OCI-LY3 (cell line): ENCODE results near the gene ATP2B1.

Experiments used
- EZH2phosphoT487 ChIP-seq: fragments of 200-600 bp; shearing (Covaris generic); IDR thresholded peaks from 2 replicates; pipeline ENCODE4 v1.6.1; 2018; ENCODE audit warnings: antibody characterized with exemption, mixed run types, low read depth
- TF ChIP-seq, protein P1 (sequence below): fragments of 200-600, 300-600 bp; sonication (generic); IDR thresholded peaks from 2 replicates; pipeline ENCODE4 v1.5.1; 2014; ENCODE audit warnings: antibody characterized with exemption, low read length, low read depth

DNA sequence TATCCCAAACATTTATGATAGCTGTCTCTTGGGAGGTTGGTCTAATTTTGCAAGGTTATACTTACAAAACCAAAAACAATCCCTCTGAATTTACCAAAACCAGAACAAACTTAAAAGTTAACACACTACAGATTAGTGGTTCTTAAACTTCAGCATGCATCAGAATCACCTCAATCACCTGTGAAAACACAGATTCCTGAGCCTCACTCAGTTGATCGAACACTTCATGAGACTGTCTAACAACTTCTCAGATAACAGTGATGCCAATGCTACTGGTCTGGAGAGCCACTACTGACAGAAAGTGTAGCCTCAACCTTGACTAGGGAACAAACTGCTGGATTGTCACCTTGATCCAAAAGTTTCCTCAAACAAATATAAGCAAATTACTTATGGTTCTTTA lies 44.2 kb downstream of the ATP2B1 start:
- TF ChIP-seq, protein P1, sequence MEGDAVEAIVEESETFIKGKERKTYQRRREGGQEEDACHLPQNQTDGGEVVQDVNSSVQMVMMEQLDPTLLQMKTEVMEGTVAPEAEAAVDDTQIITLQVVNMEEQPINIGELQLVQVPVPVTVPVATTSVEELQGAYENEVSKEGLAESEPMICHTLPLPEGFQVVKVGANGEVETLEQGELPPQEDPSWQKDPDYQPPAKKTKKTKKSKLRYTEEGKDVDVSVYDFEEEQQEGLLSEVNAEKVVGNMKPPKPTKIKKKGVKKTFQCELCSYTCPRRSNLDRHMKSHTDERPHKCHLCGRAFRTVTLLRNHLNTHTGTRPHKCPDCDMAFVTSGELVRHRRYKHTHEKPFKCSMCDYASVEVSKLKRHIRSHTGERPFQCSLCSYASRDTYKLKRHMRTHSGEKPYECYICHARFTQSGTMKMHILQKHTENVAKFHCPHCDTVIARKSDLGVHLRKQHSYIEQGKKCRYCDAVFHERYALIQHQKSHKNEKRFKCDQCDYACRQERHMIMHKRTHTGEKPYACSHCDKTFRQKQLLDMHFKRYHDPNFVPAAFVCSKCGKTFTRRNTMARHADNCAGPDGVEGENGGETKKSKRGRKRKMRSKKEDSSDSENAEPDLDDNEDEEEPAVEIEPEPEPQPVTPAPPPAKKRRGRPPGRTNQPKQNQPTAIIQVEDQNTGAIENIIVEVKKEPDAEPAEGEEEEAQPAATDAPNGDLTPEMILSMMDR: no peak
- no peak for TF ChIP-seq EZH2phosphoT487
